Keratinocyte (primary cell): ENCODE measurements around the gene TRAF3IP1. TPM values are rescaled to one million over a fixed set of nuclear protein-coding genes. Genes with fewer than 3 reads are reported as not detected.
A peak's percentile ranks its signal among the peaks of the same experiment; 100 is the strongest.

Experiments
- DNase-seq: peaks from one replicate; pipeline ENCODE4 v3.0.0-alpha.2; 2011; ENCODE audit warnings: low read depth, missing footprints, low spot score
- FAIRE-seq: peaks from 2 replicates; lab custom pipeline; 2011; peaks lifted over from hg19 to GRCh38; lab: Jason Lieb, UNC
- H2AFZ ChIP-seq: 2 replicates; pipeline ENCODE4 v1.6.0; 2012; ENCODE audit warnings: low read length, control low read depth, inconsistent platforms; ENCODE audit not compliant: control insufficient read depth
- H3K27ac ChIP-seq: 2 replicates; pipeline ENCODE4 v1.5.1; 2011; ENCODE audit warnings: low read length; ENCODE audit not compliant: control insufficient read depth, insufficient read depth
- H3K27me3 ChIP-seq: 3 replicates; pipeline ENCODE4 v1.6.0; 2011; ENCODE audit warnings: low read length; ENCODE audit not compliant: control insufficient read depth, insufficient read depth; ENCODE audit errors: extremely low read depth
- H3K36me3 ChIP-seq, 2 experiments: 2 replicates in 1 of 2; 3 replicates in 1 of 2; pipeline ENCODE4 v1.5.1; 2011; ENCODE audit warnings: low read length in 2 of 2, mild to moderate bottlenecking in 1 of 2; ENCODE audit not compliant: control insufficient read depth in 2 of 2, insufficient read depth in 2 of 2; ENCODE audit errors: extremely low read depth in 1 of 2
- H3K4me1 ChIP-seq: 3 replicates; pipeline ENCODE4 v1.5.1; 2011; ENCODE audit warnings: low read length; ENCODE audit not compliant: control insufficient read depth, insufficient read depth; ENCODE audit errors: extremely low read depth
- H3K4me2 ChIP-seq: 3 replicates; pipeline ENCODE4 v1.6.0; 2011; ENCODE audit warnings: low read depth, low read length; ENCODE audit not compliant: control insufficient read depth, insufficient read depth; ENCODE audit errors: extremely low read depth
- H3K4me3 ChIP-seq, 3 experiments: fragments of 200-600 bp in 1 of 3; sonication (generic) in 1 of 3; 2 replicates in 2 of 3; 3 replicates in 1 of 3; pipeline ENCODE4 v1.5.1; 2011 to 2016; ENCODE audit warnings: low read length in 3 of 3, mild to moderate bottlenecking in 3 of 3, control low read depth in 2 of 3, inconsistent platforms in 1 of 3, low read depth in 1 of 3, mixed read lengths in 1 of 3, mixed run types in 1 of 3, moderate library complexity in 1 of 3; ENCODE audit not compliant: control insufficient read depth in 2 of 3, insufficient read depth in 2 of 3; ENCODE audit errors: extremely low read depth in 1 of 3
- H3K79me2 ChIP-seq: 2 replicates; pipeline ENCODE4 v1.6.0; 2012; ENCODE audit warnings: low read length; ENCODE audit not compliant: control insufficient read depth, insufficient read depth
- H3K9ac ChIP-seq: 3 replicates; pipeline ENCODE4 v1.6.0; 2011; ENCODE audit warnings: low read length; ENCODE audit not compliant: control insufficient read depth, insufficient read depth; ENCODE audit errors: extremely low read depth
- H3K9me1 ChIP-seq: 3 replicates; pipeline ENCODE4 v1.6.0; 2011; ENCODE audit warnings: low read length; ENCODE audit not compliant: control insufficient read depth, insufficient read depth; ENCODE audit errors: extremely low read depth
- H3K9me3 ChIP-seq: 2 replicates; pipeline ENCODE4 v1.5.1; 2012; ENCODE audit warnings: low read depth, low read length; ENCODE audit not compliant: control insufficient read depth
- H4K20me1 ChIP-seq: 3 replicates; pipeline ENCODE4 v1.6.0; 2011; ENCODE audit warnings: low read length; ENCODE audit not compliant: control insufficient read depth, insufficient read depth; ENCODE audit errors: extremely low read depth
- CTCF ChIP-seq, 3 experiments: IDR thresholded peaks in 1 of 3; conservative IDR thresholded peaks in 1 of 3; optimal IDR thresholded peaks in 1 of 3; 2 replicates in 2 of 3; 3 replicates in 1 of 3; pipeline versions ENCODE3 to v1.5.1; 2011; ENCODE audit warnings: low read length in 3 of 3, mild to moderate bottlenecking in 3 of 3, moderate library complexity in 2 of 3, control low read depth in 1 of 3, inconsistent platforms in 1 of 3; ENCODE audit not compliant: insufficient read depth in 2 of 3; ENCODE audit errors: extremely low read depth in 1 of 3
- EZH2 ChIP-seq: IDR thresholded peaks from one replicate; pipeline ENCODE4 v1.6.1; 2012; ENCODE audit warnings: inconsistent platforms, mild to moderate bottlenecking, low read length, moderate library complexity
- dilution Hi-C: fragments of 300-500 bp; cut with MboI; formaldehyde crosslinking; loops from one replicate; pipeline ENCODE4 v1.7.0; 2020; ENCODE audit warnings: low sequenced_read_pairs; ENCODE audit not compliant: extremely low pct_ligation_motif_present
- polyA plus RNA-seq, 5 experiments: library from polyadenylated mRNA; depleted of rRNA in 3 of 5; stranded (reverse) in 3 of 5; stranded (forward) in 1 of 5; unstranded in 1 of 5; fragments of >200 nt; gene quantifications; 1 replicate in 1 of 5; 2 replicates in 3 of 5; 3 replicates in 1 of 5; pipeline versions ENCODE4 v1.2.1 to v1.2.3, GENCODE V29; 2011 to 2012; ENCODE audit warnings: missing spikeins in 2 of 5, low read depth in 1 of 5, low replicate concordance in 1 of 5

TRAF3IP1 gene
- polyA plus RNA-seq, 1 donor (not counting 4 experiments of a cell fraction or from before 2014, with no cell fraction given), result 7.0 TPM

GRCh38 chr2:238435752-238436096 is 115.4 kb downstream of the TRAF3IP1 start:
- no peak overlapping the region for H3K4me2 ChIP-seq
- no peak overlapping the region for H3K27ac ChIP-seq
- no peaks in the 10 kb centered on the region for H3K9me3 ChIP-seq
- no peaks in the 10 kb centered on the region for H3K27me3 ChIP-seq
- dilution Hi-C loops, result no loop called here
- no peaks in the 10 kb centered on the region for H3K9me1 ChIP-seq
- H3K9ac ChIP-seq, result no peak overlapping the region
- peaks cover 19 to 32% of the 10 kb centered on the region in 2 experiments for H3K36me3 ChIP-seq
- H2AFZ ChIP-seq, result no peak overlapping the region
- H3K4me1 ChIP-seq, result peaks cover 30% of the 10 kb centered on the region
- no peak overlapping the region for H3K4me3 ChIP-seq
- peaks cover 3% of the 10 kb centered on the region for H4K20me1 ChIP-seq
- FAIRE-seq, result no peak
- peaks cover 57% of the 10 kb centered on the region for H3K79me2 ChIP-seq
- TF ChIP-seq EZH2, result no peak
- no peak for TF ChIP-seq CTCF (optimal IDR thresholded peaks at IDR 0.05 in 1 of 3, IDR thresholded peaks at IDR 0.05 in 1 of 3, conservative IDR thresholded peaks at IDR 0.05 in 1 of 3; ENCODE audit: extremely low read depth in 1 of 3, insufficient read depth in 2 of 3, low read length in 3 of 3)
- DNase-seq, result no peak

GRCh38 chr2:238438856-238439849 is 118.8 kb downstream of the TRAF3IP1 start:
- Histone ChIP-seq H3K27ac (peak overlapping the region; percentile 77), H3K4me1 (peaks cover 25% of the 10 kb centered on the region), H2AFZ (no peak overlapping the region), H3K36me3 (peaks cover 20 to 32% of the 10 kb centered on the region in 2 experiments), H3K9ac (peak overlapping the region; percentile 34), H3K4me2 (no peak overlapping the region), H3K9me3 (no peaks in the 10 kb centered on the region), H3K79me2 (peaks cover 46% of the 10 kb centered on the region), H3K27me3 (no peaks in the 10 kb centered on the region), H3K4me3 (no peak overlapping the region), H3K9me1 (no peaks in the 10 kb centered on the region), H4K20me1 (peaks cover 3% of the 10 kb centered on the region)
- peak; percentile 58 for FAIRE-seq
- DNase-seq, result peak; percentile 30
- TF ChIP-seq EZH2, result no peak
- TF ChIP-seq CTCF (optimal IDR thresholded peaks at IDR 0.05 in 1 of 3, IDR thresholded peaks at IDR 0.05 in 1 of 3, conservative IDR thresholded peaks at IDR 0.05 in 1 of 3; ENCODE audit: extremely low read depth in 1 of 3, insufficient read depth in 2 of 3, low read length in 3 of 3), result no peak
- dilution Hi-C loops, result no loop called here
